Bronchial epithelial cell (primary cell): ENCODE data around the gene GRIP2. TPM values are rescaled to one million over a fixed set of nuclear protein-coding genes. Genes with fewer than 3 reads are reported as not detected.

Experiments used
- DNase-seq: peaks from one replicate; pipeline ENCODE4 v3.0.0-alpha.2; 2010; ENCODE audit warnings: low read depth
- FAIRE-seq: peaks from 2 replicates; lab custom pipeline; 2011; peaks lifted over from hg19 to GRCh38; lab: Jason Lieb, UNC
- H3K27me3 ChIP-seq: 2 replicates; pipeline ENCODE4 v1.5.1; 2011; ENCODE audit warnings: low read length; ENCODE audit not compliant: control insufficient read depth, insufficient read depth
- H3K36me3 ChIP-seq: 2 replicates; pipeline ENCODE4 v1.5.1; 2011; ENCODE audit warnings: low read length; ENCODE audit not compliant: control insufficient read depth, insufficient read depth
- H3K4me3 ChIP-seq: 2 replicates; pipeline ENCODE4 v1.5.1; 2011; ENCODE audit warnings: mild to moderate bottlenecking, low read depth, low read length, control low read depth
- CTCF ChIP-seq: IDR thresholded peaks from 2 replicates; pipeline ENCODE4 v1.5.1; 2011; ENCODE audit warnings: mild to moderate bottlenecking, moderate library complexity, low read length, control low read depth, inconsistent platforms; ENCODE audit not compliant: insufficient read depth, severe bottlenecking
- total RNA-seq: library from RNA; depleted of rRNA; stranded (reverse); fragments of >200 nt; gene quantifications from 2 replicates; pipeline ENCODE4 v1.2.1, GENCODE V29; 2014

Gene GRIP2
- total RNA-seq, 1 donor from 2014 or later: under 0.01 TPM

GRCh38 chr3:14544282-14545250, 4.4 kb upstream of the GRIP2 start:
- Histone ChIP-seq H3K4me3 (no peak overlapping the region), H3K27me3 (peaks cover 11% of the 10 kb centered on the region), H3K36me3 (no peaks in the 10 kb centered on the region)
- FAIRE-seq: no peak
- TF ChIP-seq CTCF: no peak
- DNase-seq: no peak

GRCh38 chr3:14543446-14543845, 3.3 kb upstream of the GRIP2 start:
- no peak for TF ChIP-seq CTCF
- FAIRE-seq (no peak), DNase-seq (no peak)
- Histone ChIP-seq H3K4me3 (no peak overlapping the region), H3K36me3 (no peaks in the 10 kb centered on the region), H3K27me3 (peaks cover 11% of the 10 kb centered on the region)

- Histone ChIP-seq H3K27me3 (peaks cover 9% of the 10 kb centered on the region), H3K4me3 (no peak overlapping the region), H3K36me3 (no peaks in the 10 kb centered on the region)
- DNase-seq: no peak
- no peak for FAIRE-seq
- no peak for TF ChIP-seq CTCF
These were observed 2.5 kb upstream of the GRIP2 start for GRCh38 chr3:14542656-14543055.

- H3K27me3 ChIP-seq: peaks cover 9% of the 10 kb centered on the region
- H3K36me3 ChIP-seq: no peaks in the 10 kb centered on the region
- TF ChIP-seq CTCF: no peak
- no peak overlapping the region for H3K4me3 ChIP-seq
- DNase-seq (no peak), FAIRE-seq (no peak)
These were observed 1.5 kb upstream of the GRIP2 start for GRCh38 chr3:14541646-14542045.

GRCh38 chr3:14540821-14541385, 761 bp upstream of the GRIP2 start:
- DNase-seq: no peak
- H3K36me3 ChIP-seq: no peaks in the 10 kb centered on the region
- peaks cover 7% of the 10 kb centered on the region for H3K27me3 ChIP-seq
- no peak for FAIRE-seq
- TF ChIP-seq CTCF: no peak
- H3K4me3 ChIP-seq: no peak overlapping the region

- TF ChIP-seq CTCF: no peak
- Histone ChIP-seq H3K4me3 (no peak overlapping the region), H3K27me3 (peaks cover 7% of the 10 kb centered on the region), H3K36me3 (no peaks in the 10 kb centered on the region)
- DNase-seq: no peak
- FAIRE-seq: no peak
These were observed 779 bp downstream of the GRIP2 start for GRCh38 chr3:14539384-14539741.
